ENCODE measurements around the gene FITM2. TPM values are rescaled to one million over a fixed set of nuclear protein-coding genes. Genes with fewer than 3 reads are reported as not detected.

Gene FITM2
- total RNA-seq, 6 experiments from 2014 or later: 11.3 to 13.6 (median 13.1) TPM

- no peaks in the 10 kb centered on the region; the same call in 1 of the 2 replicates for H3K4me1 Mint-ChIP-seq (ENCODE audit: low read depth)
- H3K27me3 Mint-ChIP-seq (ENCODE audit: insufficient read depth): peaks cover 3% of the 10 kb centered on the region
- no peaks in the 10 kb centered on the region for H3K9me3 Mint-ChIP-seq
- H3K36me3 Mint-ChIP-seq (ENCODE audit: low read depth): no peaks in the 10 kb centered on the region
- DNase-seq: no peak
- H3K27ac Mint-ChIP-seq: no peak overlapping the region
- TF ChIP-seq, protein P1, sequence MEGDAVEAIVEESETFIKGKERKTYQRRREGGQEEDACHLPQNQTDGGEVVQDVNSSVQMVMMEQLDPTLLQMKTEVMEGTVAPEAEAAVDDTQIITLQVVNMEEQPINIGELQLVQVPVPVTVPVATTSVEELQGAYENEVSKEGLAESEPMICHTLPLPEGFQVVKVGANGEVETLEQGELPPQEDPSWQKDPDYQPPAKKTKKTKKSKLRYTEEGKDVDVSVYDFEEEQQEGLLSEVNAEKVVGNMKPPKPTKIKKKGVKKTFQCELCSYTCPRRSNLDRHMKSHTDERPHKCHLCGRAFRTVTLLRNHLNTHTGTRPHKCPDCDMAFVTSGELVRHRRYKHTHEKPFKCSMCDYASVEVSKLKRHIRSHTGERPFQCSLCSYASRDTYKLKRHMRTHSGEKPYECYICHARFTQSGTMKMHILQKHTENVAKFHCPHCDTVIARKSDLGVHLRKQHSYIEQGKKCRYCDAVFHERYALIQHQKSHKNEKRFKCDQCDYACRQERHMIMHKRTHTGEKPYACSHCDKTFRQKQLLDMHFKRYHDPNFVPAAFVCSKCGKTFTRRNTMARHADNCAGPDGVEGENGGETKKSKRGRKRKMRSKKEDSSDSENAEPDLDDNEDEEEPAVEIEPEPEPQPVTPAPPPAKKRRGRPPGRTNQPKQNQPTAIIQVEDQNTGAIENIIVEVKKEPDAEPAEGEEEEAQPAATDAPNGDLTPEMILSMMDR (IDR thresholded peaks at IDR 0.05): no peak
- H3K4me3 Mint-ChIP-seq: no peak overlapping the region
Measured at GRCh38 chr20:44288252-44288651, 22.8 kb downstream of the FITM2 start.

DNA sequence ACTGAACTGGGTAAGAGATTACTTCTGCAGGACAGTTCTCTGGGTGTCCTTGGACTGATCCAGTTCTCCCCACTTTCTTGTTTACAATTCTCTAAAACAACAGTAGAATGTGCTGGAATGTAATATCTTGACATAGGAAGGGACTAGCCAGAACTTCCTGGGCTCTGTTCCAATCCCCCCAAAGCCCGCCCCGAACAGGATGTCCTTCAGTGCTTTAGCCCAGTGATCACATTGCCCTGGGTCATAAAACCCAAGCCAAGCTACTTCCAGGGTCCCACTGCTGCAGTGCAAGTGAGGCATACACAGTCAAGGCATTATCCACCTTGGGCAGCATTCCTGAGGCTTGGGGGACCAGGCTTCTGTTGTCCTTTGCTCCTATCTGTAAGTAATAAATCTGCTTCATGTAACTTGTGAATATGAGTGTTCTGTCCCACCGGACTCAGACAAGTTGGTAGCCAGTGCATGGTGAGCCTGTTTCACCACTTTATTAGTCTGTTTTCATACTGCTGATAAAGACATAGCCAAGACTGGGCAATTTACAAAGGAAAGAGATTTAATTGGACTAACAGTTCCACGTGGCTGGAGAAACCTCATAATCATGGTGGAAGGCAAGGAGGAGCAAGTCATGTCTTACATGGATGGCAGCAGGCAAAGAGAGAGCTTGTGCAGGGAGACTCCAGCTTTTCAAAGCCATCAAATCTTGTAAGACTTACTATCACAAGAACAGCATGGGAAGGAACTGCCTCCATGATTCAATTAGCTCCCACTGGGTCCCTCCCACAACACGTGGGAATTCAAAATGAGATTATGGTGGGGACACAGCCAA, 23.5 kb downstream of the FITM2 start:
- Mint-ChIP-seq H3K4me1 (ENCODE audit: low read depth) (no peaks in the 10 kb centered on the region; the same call in 1 of the 2 replicates), H3K36me3 (ENCODE audit: low read depth) (no peaks in the 10 kb centered on the region), H3K27me3 (ENCODE audit: insufficient read depth) (peaks cover 5% of the 10 kb centered on the region), H3K4me3 (no peak overlapping the region), H3K27ac (no peak overlapping the region), H3K9me3 (no peaks in the 10 kb centered on the region)
- TF ChIP-seq, protein P1 (IDR thresholded peaks at IDR 0.05): no peak
- no peak for DNase-seq

DNA sequence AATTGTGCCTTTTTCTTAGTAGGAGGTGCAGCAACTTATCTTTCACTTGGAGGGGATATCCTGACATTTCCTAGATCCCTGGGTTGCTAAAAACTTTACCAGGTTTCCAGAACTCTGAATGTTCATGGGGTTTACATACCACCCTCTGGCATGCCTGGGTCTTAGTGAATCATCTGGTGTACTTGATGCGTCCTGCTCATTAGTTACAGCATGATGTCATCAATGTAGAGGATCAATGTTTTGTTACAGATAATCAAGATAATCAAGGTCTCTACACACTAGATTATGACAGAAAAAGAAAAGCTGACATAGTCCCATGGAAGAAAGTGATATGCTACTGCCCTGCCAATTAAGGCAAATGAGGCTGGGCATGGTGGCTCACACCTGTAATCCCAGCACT, 27.0 kb downstream of the FITM2 start:
- TF ChIP-seq, protein P1 (IDR thresholded peaks at IDR 0.05): no peak
- Mint-ChIP-seq H3K27me3 (ENCODE audit: insufficient read depth) (peaks cover 9% of the 10 kb centered on the region), H3K36me3 (ENCODE audit: low read depth) (no peaks in the 10 kb centered on the region), H3K4me3 (no peak overlapping the region), H3K9me3 (no peaks in the 10 kb centered on the region), H3K4me1 (ENCODE audit: low read depth) (peaks cover 10% of the 10 kb centered on the region), H3K27ac (no peak overlapping the region)
- no peak for DNase-seq

- Mint-ChIP-seq H3K27ac (no peak overlapping the region), H3K9me3 (no peaks in the 10 kb centered on the region), H3K27me3 (ENCODE audit: insufficient read depth) (peaks cover 11% of the 10 kb centered on the region), H3K4me3 (no peak overlapping the region), H3K36me3 (ENCODE audit: low read depth) (no peaks in the 10 kb centered on the region), H3K4me1 (ENCODE audit: low read depth) (peaks cover 17% of the 10 kb centered on the region)
- DNase-seq: no peak
- TF ChIP-seq, protein P1 (IDR thresholded peaks at IDR 0.05): no peak
Measured at GRCh38 chr20:44282192-44282591, 28.8 kb downstream of the FITM2 start.

DNA sequence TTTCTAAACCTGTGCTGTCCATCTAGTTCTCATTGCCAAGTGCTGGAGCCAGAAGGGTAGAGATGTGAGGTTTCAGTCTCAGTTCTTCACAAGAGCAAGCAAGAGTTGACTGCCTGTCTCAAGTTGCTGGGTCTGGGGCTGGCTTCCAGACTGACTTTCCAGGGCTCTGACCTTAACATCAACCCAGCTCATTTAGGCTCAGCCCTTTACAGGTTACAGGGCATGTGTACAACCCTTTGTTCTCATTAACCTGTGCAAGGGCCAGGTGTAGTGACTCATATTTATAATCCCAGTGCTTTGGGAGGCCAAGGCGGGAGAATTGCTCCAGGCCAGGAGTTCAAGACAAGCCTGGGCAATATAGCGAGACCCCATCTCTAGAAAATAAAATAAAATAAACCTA, 30.6 kb downstream of the FITM2 start:
- Mint-ChIP-seq H3K9me3 (no peaks in the 10 kb centered on the region), H3K4me3 (no peak overlapping the region), H3K27me3 (ENCODE audit: insufficient read depth) (peaks cover 16% of the 10 kb centered on the region), H3K36me3 (ENCODE audit: low read depth) (no peaks in the 10 kb centered on the region), H3K27ac (no peak overlapping the region), H3K4me1 (ENCODE audit: low read depth) (peaks cover 17% of the 10 kb centered on the region)
- TF ChIP-seq, protein P1 (IDR thresholded peaks at IDR 0.05): no peak
- DNase-seq: no peak
